ENCODE results near the gene ERBB2.

Gene ERBB2

DNA sequence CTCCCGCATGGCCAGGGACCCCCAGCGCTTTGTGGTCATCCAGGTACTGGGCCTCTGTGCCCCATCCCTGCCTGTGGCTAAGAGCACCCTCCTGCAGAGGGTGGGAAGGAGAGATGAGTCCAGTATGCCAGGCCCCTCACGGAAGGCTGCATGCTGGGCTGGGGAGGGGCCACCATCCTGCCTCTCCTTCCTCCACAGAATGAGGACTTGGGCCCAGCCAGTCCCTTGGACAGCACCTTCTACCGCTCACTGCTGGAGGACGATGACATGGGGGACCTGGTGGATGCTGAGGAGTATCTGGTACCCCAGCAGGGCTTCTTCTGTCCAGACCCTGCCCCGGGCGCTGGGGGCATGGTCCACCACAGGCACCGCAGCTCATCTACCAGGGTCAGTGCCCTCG, 26.8 kb downstream of the ERBB2 start:
- no peaks in the 10 kb centered on the region for H3K36me3 ChIP-seq (ENCODE audit: insufficient read depth)

DNA sequence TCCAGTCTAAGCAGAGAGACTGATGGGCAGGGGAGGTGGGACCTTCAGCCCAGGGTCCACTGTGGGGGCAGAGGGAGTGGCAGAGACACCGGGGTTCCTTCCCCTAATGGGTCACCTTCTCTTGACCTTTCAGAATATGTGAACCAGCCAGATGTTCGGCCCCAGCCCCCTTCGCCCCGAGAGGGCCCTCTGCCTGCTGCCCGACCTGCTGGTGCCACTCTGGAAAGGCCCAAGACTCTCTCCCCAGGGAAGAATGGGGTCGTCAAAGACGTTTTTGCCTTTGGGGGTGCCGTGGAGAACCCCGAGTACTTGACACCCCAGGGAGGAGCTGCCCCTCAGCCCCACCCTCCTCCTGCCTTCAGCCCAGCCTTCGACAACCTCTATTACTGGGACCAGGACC, 27.7 kb downstream of the ERBB2 start:
- H3K79me2 ChIP-seq (ENCODE audit: insufficient read depth, low read depth) = peaks cover 13% of the 10 kb centered on the region
- no peaks in the 10 kb centered on the region for H4K20me1 ChIP-seq (ENCODE audit: insufficient read depth)
- no peak overlapping the region for H3K4me2 ChIP-seq
- no peak overlapping the region for H3K27ac ChIP-seq
- H3K36me3 ChIP-seq (ENCODE audit: insufficient read depth) = no peaks in the 10 kb centered on the region
- no peak overlapping the region for H3K4me3 ChIP-seq (IDR thresholded peaks at IDR 0.05; ENCODE audit: insufficient read depth, low read depth, low read length)
- TF ChIP-seq CTCF (conservative IDR thresholded peaks at IDR 0.05; ENCODE audit: low read depth, low read length) = no peak
- no peak overlapping the region for H3K9ac ChIP-seq
- H2AFZ ChIP-seq (ENCODE audit: low read depth) = no peak overlapping the region
- H3K27me3 ChIP-seq (ENCODE audit: insufficient read depth, low read depth) = no peaks in the 10 kb centered on the region
- peaks cover 15% of the 10 kb centered on the region for H3K4me1 ChIP-seq (ENCODE audit: low read depth, poor library complexity, severe bottlenecking)

More for the DNA sequence above, 26.8 kb downstream of the ERBB2 start:
- Histone ChIP-seq H4K20me1 (ENCODE audit: insufficient read depth) (no peaks in the 10 kb centered on the region), H3K27me3 (ENCODE audit: insufficient read depth, low read depth) (no peaks in the 10 kb centered on the region), H3K9ac (no peak overlapping the region), H3K4me1 (ENCODE audit: low read depth, poor library complexity, severe bottlenecking) (peaks cover 15% of the 10 kb centered on the region), H3K4me3 (IDR thresholded peaks at IDR 0.05; ENCODE audit: insufficient read depth, low read depth, low read length) (no peak overlapping the region), H3K79me2 (ENCODE audit: insufficient read depth, low read depth) (peaks cover 13% of the 10 kb centered on the region), H2AFZ (ENCODE audit: low read depth) (no peak overlapping the region), H3K4me2 (no peak overlapping the region), H3K27ac (no peak overlapping the region)
- no peak for TF ChIP-seq CTCF (conservative IDR thresholded peaks at IDR 0.05; ENCODE audit: low read depth, low read length)

- peak overlapping the region; percentile 60; the same call in 1 of the 2 replicates for H3K27ac ChIP-seq
- no peaks in the 10 kb centered on the region for H3K36me3 ChIP-seq (ENCODE audit: insufficient read depth)
- H2AFZ ChIP-seq (ENCODE audit: low read depth) = no peak overlapping the region
- peak overlapping the region; percentile 77; the same call in 1 of the 2 replicates for H3K9ac ChIP-seq
- H3K79me2 ChIP-seq (ENCODE audit: insufficient read depth, low read depth) = peaks cover 13% of the 10 kb centered on the region
- peaks cover 15% of the 10 kb centered on the region for H3K4me1 ChIP-seq (ENCODE audit: low read depth, poor library complexity, severe bottlenecking)
- H3K27me3 ChIP-seq (ENCODE audit: insufficient read depth, low read depth) = no peaks in the 10 kb centered on the region
- no peaks in the 10 kb centered on the region for H4K20me1 ChIP-seq (ENCODE audit: insufficient read depth)
- H3K4me3 ChIP-seq (IDR thresholded peaks at IDR 0.05; ENCODE audit: insufficient read depth, low read depth, low read length) = no peak overlapping the region
- peak overlapping the region; percentile 85 for H3K4me2 ChIP-seq
- no peak for TF ChIP-seq CTCF (conservative IDR thresholded peaks at IDR 0.05; ENCODE audit: low read depth, low read length)
Measured at GRCh38 chr17:39729280-39729851, 29.5 kb downstream of the ERBB2 start.

GRCh38 chr17:39730095-39730921, 30.4 kb downstream of the ERBB2 start, which contains the start of gene MIEN1:
Gene MIEN1, minus strand, starts transcription at chr17:39730532. Its CDS starts 37 bp downstream, at chr17:39730495.
- H3K36me3 ChIP-seq (ENCODE audit: insufficient read depth) = no peaks in the 10 kb centered on the region
- H3K27me3 ChIP-seq (ENCODE audit: insufficient read depth, low read depth) = no peaks in the 10 kb centered on the region
- peaks cover 15% of the 10 kb centered on the region for H3K4me1 ChIP-seq (ENCODE audit: low read depth, poor library complexity, severe bottlenecking)
- peak within 1 kb of the TSS; percentile 43 for H2AFZ ChIP-seq (ENCODE audit: low read depth)
- no peaks in the 10 kb centered on the region for H4K20me1 ChIP-seq (ENCODE audit: insufficient read depth)
- peak within 1 kb of the TSS; percentile 85 for H3K4me2 ChIP-seq
- TF ChIP-seq CTCF (conservative IDR thresholded peaks at IDR 0.05; ENCODE audit: low read depth, low read length) = peak; percentile 90
- peak within 1 kb of the TSS; percentile 77 for H3K9ac ChIP-seq
- peak within 1 kb of the TSS; percentile 60 for H3K27ac ChIP-seq
- peaks cover 13% of the 10 kb centered on the region for H3K79me2 ChIP-seq (ENCODE audit: insufficient read depth, low read depth)
- H3K4me3 ChIP-seq (IDR thresholded peaks at IDR 0.05; ENCODE audit: insufficient read depth, low read depth, low read length) = no peak within 1 kb of the TSS
